Measurements from ENCODE around the gene XXYLT1.

Gene XXYLT1

DNA sequence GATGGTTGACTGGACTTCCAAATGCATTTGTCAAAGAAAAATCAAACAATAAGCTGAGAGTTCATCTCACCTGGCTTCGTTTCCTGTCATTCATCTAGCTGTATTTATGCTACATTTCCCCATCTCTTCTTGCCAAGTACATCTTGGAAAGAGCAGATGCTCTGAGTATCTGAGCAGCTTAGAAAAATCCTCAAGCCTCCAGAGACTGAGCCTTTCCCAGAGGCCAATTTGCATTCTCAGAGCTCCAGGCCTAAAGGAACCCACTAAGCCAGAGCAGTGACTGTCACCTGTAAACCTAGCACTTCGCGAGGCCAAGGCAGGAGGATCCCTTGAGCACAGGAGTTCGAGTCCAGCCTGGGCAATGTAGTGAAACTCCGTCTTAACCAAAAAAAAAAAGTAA is 100.5 kb downstream of the XXYLT1 start:
- Histone ChIP-seq H3K4me2 (peak overlapping the region in 4 of 11 experiments; percentile 58 to 75 (median 68); a peak in 5 of 22 replicates), H3K9me3 (replicated peaks in 1 of 11) (0 out of 22 replicates have a peak, but pooled peaks cover 0 to under 1% (median 0%) of the 10 kb centered on the region in 11 experiments), H4K20me1 (peaks cover 0 to 15% (median 0%) of the 10 kb centered on the region in 11 experiments; a peak in 2 of 22 replicates), H3K27ac (no peak overlapping the region), H3K27me3 (no peaks in the 10 kb centered on the region), H3K9ac (no peak overlapping the region), H3K4me1 (peaks cover 28 to 48% (median 42%) of the 10 kb centered on the region in 10 experiments), H3K4me3 (no peak overlapping the region), H3K36me3 (peaks cover 0 to 4% (median 0%) of the 10 kb centered on the region in 11 experiments; a peak in 1 of 22 replicates)
- no peak for TF ChIP-seq Cebpa-rat (IDR thresholded peaks at IDR 0.05)

DNA sequence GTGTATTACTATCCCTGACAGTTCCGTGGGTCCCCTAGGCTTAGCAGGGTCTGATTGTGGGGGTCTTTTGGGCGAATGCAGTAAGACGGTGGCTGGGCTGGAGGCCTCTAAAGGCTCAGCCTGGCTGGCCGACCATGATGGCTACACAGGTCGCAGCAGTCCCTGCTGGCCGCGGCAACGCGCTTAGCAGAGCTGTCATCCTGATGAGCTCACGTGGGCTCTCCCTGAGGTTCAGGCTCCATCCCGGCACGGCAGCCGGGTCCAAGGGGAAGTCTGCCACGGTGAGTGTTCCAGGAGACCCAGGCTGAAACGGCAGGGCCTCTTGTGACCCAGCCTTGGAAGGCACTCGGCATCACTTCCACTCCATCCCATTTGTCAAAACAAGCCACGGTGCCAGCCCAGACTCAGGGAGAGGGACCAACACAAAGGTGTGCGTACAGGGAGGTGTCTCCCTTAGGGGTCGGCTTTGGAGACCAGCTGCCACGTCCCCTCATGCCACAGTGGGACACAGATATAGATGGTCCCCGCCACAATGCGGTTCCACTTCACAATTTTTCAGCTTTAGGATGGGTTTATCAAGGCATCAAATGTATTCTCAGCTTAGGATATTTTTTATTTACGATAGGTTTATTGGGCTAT is 101.8 kb downstream of the XXYLT1 start:
- Histone ChIP-seq H3K4me3 (no peak overlapping the region), H3K9ac (no peak overlapping the region), H3K4me2 (no peak overlapping the region), H3K4me1 (peaks cover 29 to 50% (median 43%) of the 10 kb centered on the region in 10 experiments), H3K27me3 (no peaks in the 10 kb centered on the region), H4K20me1 (peaks cover 0 to 15% (median 0%) of the 10 kb centered on the region in 11 experiments; a peak in 2 of 22 replicates), H3K36me3 (no peaks in the 10 kb centered on the region), H3K9me3 (replicated peaks in 1 of 11) (no peaks in the 10 kb centered on the region), H3K27ac (no peak overlapping the region)
- TF ChIP-seq Cebpa-rat (IDR thresholded peaks at IDR 0.05), result no peak

DNA sequence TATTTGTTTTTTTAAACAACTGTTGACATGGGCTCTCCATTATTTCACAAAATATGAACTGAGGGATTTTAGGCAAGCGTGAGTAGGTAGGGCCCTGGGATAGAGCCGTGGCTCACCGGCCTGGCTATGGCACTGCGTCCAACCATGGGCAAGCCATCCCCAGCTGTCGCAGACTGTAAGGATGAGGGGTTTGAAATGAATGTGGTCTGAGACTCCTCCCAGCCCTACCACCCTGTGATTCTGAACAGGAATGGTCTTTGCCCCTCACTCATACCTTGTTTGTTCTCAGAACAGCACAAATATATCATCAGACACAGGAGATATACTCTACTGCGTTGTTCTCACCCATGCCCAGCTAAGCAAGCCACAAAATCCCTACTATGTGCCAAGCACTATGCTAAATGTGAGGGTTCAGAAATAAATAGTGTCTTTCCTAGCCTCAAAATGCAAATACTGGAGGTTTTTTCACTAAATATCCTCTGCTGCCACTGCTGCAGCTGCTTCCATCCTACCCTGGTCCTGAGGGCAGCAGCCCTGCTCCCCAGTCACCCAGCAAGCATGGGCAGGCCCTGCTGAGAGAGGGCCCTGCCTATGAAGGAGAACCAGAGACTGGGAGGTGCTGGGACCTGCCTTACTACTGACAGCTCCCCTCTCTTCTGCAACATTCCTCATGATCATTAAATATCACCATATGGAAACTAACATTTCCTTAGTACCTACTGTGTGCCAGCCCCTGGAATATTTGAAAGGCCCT is 102.8 kb downstream of the XXYLT1 start:
- H3K9me3 ChIP-seq (replicated peaks in 1 of 11), result no peaks in the 10 kb centered on the region
- peaks cover 23 to 47% (median 38%) of the 10 kb centered on the region in 10 experiments for H3K4me1 ChIP-seq
- peaks cover 0 to 15% (median 0%) of the 10 kb centered on the region in 11 experiments; a peak in 2 of 22 replicates for H4K20me1 ChIP-seq
- H3K4me3 ChIP-seq, result no peak overlapping the region
- H3K27ac ChIP-seq, result no peak overlapping the region
- no peak for TF ChIP-seq Cebpa-rat (IDR thresholded peaks at IDR 0.05)
- no peak overlapping the region for H3K9ac ChIP-seq
- H3K4me2 ChIP-seq, result no peak overlapping the region
- no peaks in the 10 kb centered on the region for H3K27me3 ChIP-seq
- H3K36me3 ChIP-seq, result no peaks in the 10 kb centered on the region

DNA sequence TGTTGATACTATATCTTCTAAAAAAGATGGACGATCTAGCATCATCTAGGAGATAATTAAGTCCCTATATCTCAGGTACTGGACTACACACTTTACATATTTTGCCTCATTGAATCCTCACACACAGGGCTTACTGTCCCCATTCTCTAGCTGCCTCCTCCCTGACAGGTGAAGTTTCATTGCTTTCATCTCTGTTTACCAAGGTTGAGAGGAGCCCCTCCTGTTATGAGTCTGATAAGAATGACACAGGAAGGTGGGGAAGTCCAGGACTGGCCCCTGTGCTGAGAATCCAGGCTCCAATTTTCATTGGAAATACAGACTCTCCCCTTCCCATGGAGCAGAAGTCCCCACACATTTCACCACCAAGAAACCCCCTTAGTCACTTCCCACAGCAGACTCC is 105.2 kb downstream of the XXYLT1 start:
- Histone ChIP-seq H3K4me3 (no peak overlapping the region), H3K36me3 (no peaks in the 10 kb centered on the region), H3K4me1 (peaks cover 26 to 47% (median 38%) of the 10 kb centered on the region in 10 experiments), H3K9me3 (replicated peaks in 1 of 11) (no peaks in the 10 kb centered on the region), H3K4me2 (no peak overlapping the region), H4K20me1 (peaks cover 0 to 6% (median 0%) of the 10 kb centered on the region in 11 experiments; a peak in 1 of 22 replicates), H3K9ac (no peak overlapping the region), H3K27me3 (no peaks in the 10 kb centered on the region), H3K27ac (no peak overlapping the region)
- TF ChIP-seq Cebpa-rat (IDR thresholded peaks at IDR 0.05), result no peak

DNA sequence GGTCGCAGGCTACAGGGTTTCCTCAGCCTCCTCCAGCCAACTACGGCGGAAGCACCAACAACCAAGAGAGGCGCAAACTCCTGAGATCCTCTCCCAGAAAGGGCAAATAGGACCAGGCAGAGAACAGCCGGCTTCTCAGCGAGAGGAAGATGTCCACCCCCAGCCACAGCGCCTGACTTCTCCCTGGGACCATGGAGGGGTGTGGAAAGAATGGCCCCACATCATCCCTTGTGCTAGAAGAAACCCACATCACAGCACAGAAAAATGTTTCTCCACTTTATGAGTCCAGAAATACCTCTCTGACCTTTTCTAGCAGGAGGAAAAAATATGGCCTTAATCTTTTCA is 105.7 kb downstream of the XXYLT1 start:
- Histone ChIP-seq H4K20me1 (peaks cover 0 to 7% (median 0%) of the 10 kb centered on the region in 11 experiments; a peak in 1 of 22 replicates), H3K4me1 (peaks cover 31 to 50% (median 43%) of the 10 kb centered on the region in 10 experiments), H3K9me3 (replicated peaks in 1 of 11) (no peaks in the 10 kb centered on the region), H3K9ac (no peak overlapping the region), H3K27ac (peak overlapping the region in 3 of 11 experiments; percentile 31 to 38 (median 31); a peak in 6 of 22 replicates), H3K4me2 (peak overlapping the region in 6 of 11 experiments; percentile 27 to 75 (median 41); a peak in 9 of 22 replicates), H3K36me3 (no peaks in the 10 kb centered on the region), H3K4me3 (no peak overlapping the region), H3K27me3 (no peaks in the 10 kb centered on the region)
- no peak for TF ChIP-seq Cebpa-rat (IDR thresholded peaks at IDR 0.05)

DNA sequence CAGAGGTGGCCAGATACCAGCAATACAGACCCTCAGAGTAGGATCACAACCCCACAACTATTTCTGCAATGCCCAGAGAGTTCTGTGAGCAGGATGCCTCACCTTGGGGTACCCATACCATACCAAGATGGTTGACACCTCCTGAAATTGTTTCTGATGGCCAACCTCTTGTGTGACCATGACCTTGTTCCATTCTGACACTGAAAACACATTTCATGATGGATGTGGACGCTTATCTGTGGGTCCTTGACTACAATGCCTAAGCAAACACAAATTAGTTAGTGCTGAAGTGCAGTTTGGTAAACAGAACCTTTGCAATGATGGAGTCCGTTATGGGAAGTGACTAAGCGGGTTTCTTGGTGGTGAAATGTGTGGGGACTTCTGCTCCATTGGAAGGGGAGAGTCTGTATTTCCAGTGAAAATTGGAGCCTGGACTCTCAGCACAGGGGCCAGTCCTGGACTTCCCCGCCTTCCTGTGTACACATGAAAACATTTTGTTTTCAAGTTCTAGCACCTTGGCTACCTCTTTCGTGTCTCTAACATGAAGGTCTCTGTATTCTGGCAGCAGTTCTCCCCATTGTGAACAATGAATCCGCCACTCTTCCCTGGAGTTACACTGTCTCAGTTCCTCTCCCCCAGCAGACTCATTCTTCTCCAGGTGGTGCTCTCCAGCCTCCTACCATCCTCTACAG is 106.2 kb downstream of the XXYLT1 start:
- peak overlapping the region in 5 of 11 experiments; percentile 6 to 38 (median 31); a peak in 7 of 22 replicates for H3K27ac ChIP-seq
- H3K4me2 ChIP-seq, result peak overlapping the region in 7 of 11 experiments; percentile 21 to 75 (median 37); a peak in 10 of 22 replicates
- peaks cover 0 to 11% (median 0%) of the 10 kb centered on the region in 11 experiments; a peak in 3 of 22 replicates for H4K20me1 ChIP-seq
- H3K9ac ChIP-seq, result no peak overlapping the region
- no peak overlapping the region for H3K4me3 ChIP-seq
- H3K4me1 ChIP-seq, result peaks cover 36 to 56% (median 48%) of the 10 kb centered on the region in 10 experiments
- H3K9me3 ChIP-seq (replicated peaks in 1 of 11), result no peaks in the 10 kb centered on the region
- H3K27me3 ChIP-seq, result no peaks in the 10 kb centered on the region
- H3K36me3 ChIP-seq, result no peaks in the 10 kb centered on the region
- no peak for TF ChIP-seq Cebpa-rat (IDR thresholded peaks at IDR 0.05)

DNA sequence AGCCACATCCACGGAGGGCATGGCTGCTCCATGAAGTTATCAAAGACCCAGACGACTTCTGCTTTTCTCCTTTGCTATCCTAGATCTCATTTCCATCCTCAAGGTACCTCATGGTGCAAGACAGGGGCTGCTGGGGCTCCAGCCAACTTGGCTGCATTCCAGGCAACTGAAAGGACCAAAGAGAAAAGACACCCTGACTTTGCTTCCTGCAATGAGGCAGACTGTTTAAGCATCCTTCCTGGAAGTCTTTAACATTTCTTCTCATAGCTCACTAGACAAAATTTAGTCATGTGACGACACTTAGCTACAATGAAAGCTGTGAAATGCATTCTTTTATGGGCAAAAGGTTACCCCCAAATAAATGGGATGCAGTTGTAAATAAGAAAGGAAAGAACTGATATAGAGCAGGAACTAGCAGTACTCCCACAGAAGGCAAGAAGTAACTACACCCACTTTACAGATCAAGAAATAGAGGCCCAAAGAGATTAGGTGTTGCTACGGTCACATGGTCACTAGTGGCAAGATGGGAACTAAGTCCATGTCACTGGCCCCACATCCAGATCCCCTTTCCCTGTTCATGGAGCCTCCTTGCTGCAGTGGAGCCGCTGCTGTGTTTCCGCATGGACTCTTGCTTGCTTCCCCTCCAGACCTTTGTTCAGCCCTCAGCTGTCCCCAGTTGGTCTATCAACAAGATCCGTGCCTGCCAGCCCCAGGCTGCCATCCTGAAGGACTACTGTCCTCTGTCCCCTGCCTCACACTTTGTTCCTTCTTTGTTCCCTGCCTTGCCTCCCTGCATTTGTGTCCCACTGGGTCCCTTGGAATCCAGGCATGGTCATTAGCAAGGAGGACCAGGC is 107.0 kb downstream of the XXYLT1 start:
- H3K4me3 ChIP-seq, result no peak overlapping the region
- no peak for TF ChIP-seq Cebpa-rat (IDR thresholded peaks at IDR 0.05)
- peaks cover 0 to 18% (median 0%) of the 10 kb centered on the region in 11 experiments; a peak in 3 of 22 replicates for H4K20me1 ChIP-seq
- H3K4me1 ChIP-seq, result peaks cover 37 to 59% (median 52%) of the 10 kb centered on the region in 10 experiments
- H3K27me3 ChIP-seq, result no peaks in the 10 kb centered on the region
- H3K9me3 ChIP-seq (replicated peaks in 1 of 11), result no peaks in the 10 kb centered on the region
- H3K9ac ChIP-seq, result no peak overlapping the region
- peak overlapping the region in 6 of 11 experiments; percentile 45 to 81 (median 73); a peak in 8 of 22 replicates for H3K4me2 ChIP-seq
- peak overlapping the region in 4 of 11 experiments; percentile 6 to 38 (median 25); a peak in 3 of 22 replicates for H3K27ac ChIP-seq
- H3K36me3 ChIP-seq, result no peaks in the 10 kb centered on the region

DNA sequence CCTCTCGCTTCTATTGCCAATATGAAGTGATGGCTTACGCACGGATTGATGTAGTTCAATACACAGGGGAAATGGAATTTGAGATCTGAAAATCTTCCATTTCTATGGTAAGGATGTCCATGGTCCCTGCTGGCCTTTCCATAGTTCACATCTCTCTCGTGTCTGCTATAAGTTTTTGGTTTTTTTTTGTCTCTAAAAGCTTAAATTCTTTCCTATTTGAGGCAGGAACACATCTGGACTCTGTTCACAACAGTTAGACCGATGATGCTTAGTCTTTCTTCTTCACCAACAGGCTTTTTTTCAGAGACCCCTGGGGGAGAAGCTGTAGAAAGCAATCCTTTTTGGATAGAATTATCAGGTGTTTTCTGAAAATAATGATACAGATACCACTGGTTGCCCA is 108.1 kb downstream of the XXYLT1 start:
- H3K4me3 ChIP-seq, result no peak overlapping the region
- peak overlapping the region in 5 of 11 experiments; percentile 44 to 61 (median 53); a peak in 5 of 22 replicates for H3K27ac ChIP-seq
- no peaks in the 10 kb centered on the region for H3K36me3 ChIP-seq
- peak overlapping the region in 1 of 11 experiments; percentile 34; a peak in 1 of 22 replicates for H3K9ac ChIP-seq
- H4K20me1 ChIP-seq, result peaks cover 0 to 27% (median 0%) of the 10 kb centered on the region in 11 experiments; a peak in 3 of 22 replicates
- no peak for TF ChIP-seq Cebpa-rat (IDR thresholded peaks at IDR 0.05)
- no peaks in the 10 kb centered on the region for H3K27me3 ChIP-seq
- peak overlapping the region; percentile 61 to 81 (median 74); a peak in 19 of 22 replicates for H3K4me2 ChIP-seq
- peaks cover 39 to 63% (median 55%) of the 10 kb centered on the region in 10 experiments for H3K4me1 ChIP-seq
- H3K9me3 ChIP-seq (replicated peaks in 1 of 11), result no peaks in the 10 kb centered on the region

Measured in BLaER1 treated with 17β-estradiol and CSF1 and Interleukin-3, amounts not matched to agents 10 nM and 100 nM (cell line).